ENCODE measurements around the gene CXADR. TPM values are rescaled to one million over a fixed set of nuclear protein-coding genes. Genes with fewer than 3 reads are reported as not detected.

CXADR gene
- total RNA-seq, 6 donors from 2014 or later: 19.9 to 73.0 (median 29.2) TPM

DNA sequence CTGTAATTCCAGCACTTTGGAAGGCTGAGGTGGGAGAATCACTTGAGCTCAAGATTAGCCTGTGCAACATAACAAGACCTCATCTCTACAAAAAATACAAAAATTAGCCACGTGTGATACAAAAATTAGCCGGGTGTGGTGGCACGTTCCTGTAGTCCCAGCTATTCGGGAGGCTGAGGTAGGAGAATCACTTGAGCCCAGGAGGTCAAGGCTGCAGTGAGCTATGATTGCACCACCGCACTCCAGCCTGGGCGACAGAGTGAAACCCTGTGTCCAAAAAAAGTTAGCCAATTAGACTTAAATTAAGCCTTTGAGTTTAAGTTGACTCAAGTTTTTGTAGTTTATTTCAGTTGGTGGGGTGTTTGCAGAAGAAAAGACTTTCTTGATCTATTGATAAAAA, 11.8 kb downstream of the CXADR start:
- Histone ChIP-seq H3K9me3 (no peaks in the 10 kb centered on the region), H3K27ac (no peak overlapping the region), H3K4me3 (no peak overlapping the region), H3K27me3 (no peaks in the 10 kb centered on the region), H3K4me1 (peaks cover 4 to 12% (median 9%) of the 10 kb centered on the region in 4 donors), H3K36me3 (no peaks in the 10 kb centered on the region)
- no peak for TF ChIP-seq CTCF (IDR thresholded peaks at IDR 0.05)
- WGBS, 2 donors: 86 to 88% methylated on average over 6 of the region's 6 CpGs
- ATAC-seq (ENCODE audit: low FRiP score in 2 of 2) (no peak), DNase-seq (no peak)

- no peak overlapping the region for H3K4me3 ChIP-seq
- no peak for DNase-seq
- WGBS, 2 donors: 65 to 74% methylated on average over 3 of the region's 3 CpGs
- TF ChIP-seq EP300 (IDR thresholded peaks at IDR 0.05) (no peak), POLR2AphosphoS5 (IDR thresholded peaks at IDR 0.05) (no peak), CTCF (IDR thresholded peaks at IDR 0.05) (no peak), POLR2A (IDR thresholded peaks at IDR 0.05) (no peak)
- ATAC-seq (ENCODE audit: low FRiP score in 2 of 2): no peak
- no peaks in the 10 kb centered on the region for H3K36me3 ChIP-seq
- H3K9me3 ChIP-seq: no peaks in the 10 kb centered on the region
- H3K27me3 ChIP-seq: no peaks in the 10 kb centered on the region
- no peak overlapping the region for H3K27ac ChIP-seq
- peaks cover 4 to 10% (median 9%) of the 10 kb centered on the region in 4 donors for H3K4me1 ChIP-seq
Observed at GRCh38 chr21:17526776-17527175, 13.9 kb downstream of the CXADR start.

DNA sequence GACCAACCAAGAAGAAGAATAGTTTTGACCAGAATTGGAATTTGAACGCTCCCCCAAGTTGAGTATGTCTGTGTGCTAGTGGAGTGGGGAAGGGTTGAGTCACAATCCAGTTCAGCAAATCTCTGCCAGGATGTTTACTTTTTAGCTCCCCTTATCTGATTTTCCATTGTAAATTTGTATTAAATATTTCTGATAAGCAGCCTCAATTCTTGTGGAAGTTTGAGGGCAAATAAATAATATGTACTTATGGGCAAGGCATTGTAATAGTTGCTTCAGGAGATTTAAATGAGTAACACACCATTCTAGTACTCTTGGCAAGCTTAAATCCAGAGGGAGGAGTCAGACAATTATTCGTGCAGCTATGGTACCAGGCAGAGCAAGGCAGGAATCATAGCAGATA, 14.4 kb downstream of the CXADR start:
- H3K27me3 ChIP-seq: no peaks in the 10 kb centered on the region
- DNase-seq (no peak), ATAC-seq (ENCODE audit: low FRiP score in 2 of 2) (peak; percentile 34 to 75)
- TF ChIP-seq EP300 (IDR thresholded peaks at IDR 0.05) (no peak), POLR2A (IDR thresholded peaks at IDR 0.05) (no peak), CTCF (IDR thresholded peaks at IDR 0.05) (no peak), POLR2AphosphoS5 (IDR thresholded peaks at IDR 0.05) (no peak)
- no peaks in the 10 kb centered on the region for H3K9me3 ChIP-seq
- H3K36me3 ChIP-seq: no peaks in the 10 kb centered on the region
- WGBS, 2 donors: 24 to 34% methylated on average over 2 of the region's 2 CpGs
- peaks cover 4 to 10% (median 9%) of the 10 kb centered on the region in 4 donors for H3K4me1 ChIP-seq
- no peak overlapping the region for H3K4me3 ChIP-seq
- H3K27ac ChIP-seq: peak overlapping the region in 1 of 4 donors; percentile 6

DNA sequence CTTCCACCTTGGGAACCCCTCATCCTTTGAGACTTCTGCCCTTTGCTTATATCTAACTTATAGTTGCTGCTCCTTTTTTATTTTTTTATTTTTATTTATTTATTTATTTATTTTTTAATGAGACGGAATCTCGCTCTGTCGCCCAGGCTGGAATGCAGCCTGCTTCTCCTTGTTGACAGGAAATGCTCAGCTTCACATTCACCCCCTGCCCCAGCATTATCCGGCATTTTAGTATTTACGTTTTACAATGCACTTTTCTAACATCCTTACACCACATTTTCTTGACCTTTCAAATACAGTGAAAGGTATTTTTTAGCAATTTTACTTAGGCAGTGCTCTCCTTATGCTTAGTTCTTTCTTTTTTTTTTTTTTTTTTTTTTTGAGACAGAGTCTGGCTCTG, 14.9 kb downstream of the CXADR start:
- Histone ChIP-seq H3K9me3 (no peaks in the 10 kb centered on the region), H3K27ac (peak overlapping the region in 1 of 4 donors; percentile 6), H3K27me3 (no peaks in the 10 kb centered on the region), H3K4me3 (no peak overlapping the region), H3K4me1 (peaks cover 4 to 10% (median 9%) of the 10 kb centered on the region in 4 donors), H3K36me3 (no peaks in the 10 kb centered on the region)
- ATAC-seq (ENCODE audit: low FRiP score in 2 of 2) (no peak), DNase-seq (no peak)
- TF ChIP-seq POLR2A (IDR thresholded peaks at IDR 0.05) (no peak), CTCF (IDR thresholded peaks at IDR 0.05) (no peak), POLR2AphosphoS5 (IDR thresholded peaks at IDR 0.05) (no peak)
- 50 to 56% methylated on average over 5 of the region's 5 CpGs for WGBS, 2 donors

DNA sequence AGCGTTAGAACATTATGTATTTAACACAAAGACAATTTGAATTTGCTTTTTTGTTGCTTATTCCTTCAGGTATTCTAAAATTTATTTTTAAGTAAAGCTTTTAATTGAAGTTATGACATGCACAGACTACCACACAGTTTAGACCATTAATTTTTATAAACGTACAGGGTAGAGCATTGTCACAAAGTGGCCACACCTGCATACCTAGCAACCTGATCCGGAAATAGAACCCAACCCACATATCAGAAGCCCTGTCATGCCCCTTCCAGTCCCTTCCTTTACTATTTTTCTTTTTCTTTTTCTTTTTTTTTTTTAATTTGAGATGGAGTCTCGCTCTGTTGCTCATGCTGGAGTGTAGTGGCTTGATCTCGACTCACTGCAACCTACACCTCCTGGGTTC, 16.8 kb downstream of the CXADR start:
- ATAC-seq (ENCODE audit: low FRiP score in 2 of 2) (no peak), DNase-seq (no peak)
- H3K4me3 ChIP-seq: no peak overlapping the region
- H3K4me1 ChIP-seq: peaks cover 4 to 10% (median 9%) of the 10 kb centered on the region in 4 donors
- no peak overlapping the region for H3K27ac ChIP-seq
- no peaks in the 10 kb centered on the region for H3K36me3 ChIP-seq
- 56 to 85% methylated on average over 5 of the region's 5 CpGs for WGBS, 2 donors
- H3K27me3 ChIP-seq: no peaks in the 10 kb centered on the region
- TF ChIP-seq EP300 (IDR thresholded peaks at IDR 0.05) (no peak), CTCF (IDR thresholded peaks at IDR 0.05) (no peak), POLR2A (IDR thresholded peaks at IDR 0.05) (no peak), POLR2AphosphoS5 (IDR thresholded peaks at IDR 0.05) (no peak)
- no peaks in the 10 kb centered on the region for H3K9me3 ChIP-seq
